GM18511 (cell line): ENCODE measurements around the gene HESX1.

Experiments
- ATAC-seq: cut with Tn5 transposase; IDR thresholded peaks from one replicate; pipeline ENCODE4 v1.9.1; 2021; ENCODE audit warnings: mild to moderate bottlenecking, moderate library complexity; ENCODE audit not compliant: unreplicated experiment

HESX1 gene

DNA sequence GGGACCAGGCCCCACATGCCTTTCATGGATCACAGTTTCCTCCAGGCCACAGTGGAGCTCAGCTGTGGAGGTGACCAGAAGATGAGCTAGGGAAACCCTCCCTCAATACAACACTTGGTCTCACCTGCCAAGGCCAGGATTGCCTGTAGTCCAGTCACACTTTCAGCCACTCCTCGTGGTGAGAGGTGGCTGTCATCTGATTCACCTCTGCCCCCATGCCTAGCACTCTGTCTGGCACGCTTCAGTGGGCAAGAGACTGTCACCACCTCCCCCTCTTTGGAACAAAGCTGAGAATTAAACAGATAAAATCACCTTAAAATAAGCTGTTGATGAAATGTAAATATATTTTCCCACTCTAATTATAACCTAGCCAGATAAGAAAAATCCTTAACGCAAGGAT, 30.7 kb downstream of the HESX1 start:
- no peak for ATAC-seq

DNA sequence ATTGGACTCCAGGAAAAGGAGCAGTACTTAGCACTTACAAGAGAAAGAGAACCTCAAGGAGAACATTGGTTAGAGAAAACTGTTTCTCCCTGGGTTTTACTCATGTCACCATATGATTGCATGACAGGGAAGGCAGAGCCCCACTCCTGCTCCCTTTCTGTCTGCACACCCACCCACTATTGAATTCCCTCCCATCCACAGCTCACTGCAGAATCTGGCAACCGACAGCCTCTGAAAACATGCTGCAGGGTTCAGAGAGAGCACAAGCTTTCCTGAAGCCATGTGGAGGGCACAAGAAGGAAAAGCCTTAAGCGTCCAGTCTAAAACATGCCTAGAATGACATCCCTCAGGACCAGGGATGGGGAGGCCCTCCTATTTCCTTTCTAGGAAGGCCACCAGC, 31.6 kb downstream of the HESX1 start:
- ATAC-seq: no peak

DNA sequence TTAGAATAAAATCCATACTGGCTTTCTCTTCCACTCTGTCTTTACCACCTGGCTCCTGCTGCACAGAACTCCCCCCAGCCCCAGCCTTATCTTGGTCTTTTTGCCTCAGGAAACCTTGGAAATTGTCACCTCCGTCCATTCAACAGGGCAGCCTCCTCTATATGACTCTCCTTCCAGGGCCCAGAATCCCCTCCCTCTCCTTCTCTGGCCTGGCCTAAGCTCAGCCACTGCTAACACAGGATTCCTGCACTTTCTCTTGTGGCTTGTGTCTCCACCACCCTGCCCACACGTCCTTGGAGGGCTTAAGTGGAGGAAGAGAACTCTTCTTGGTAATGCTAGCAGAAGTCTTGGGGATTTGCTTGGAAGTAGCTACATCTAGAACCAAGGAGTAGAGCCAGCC, 33.1 kb downstream of the HESX1 start:
- no peak for ATAC-seq

DNA sequence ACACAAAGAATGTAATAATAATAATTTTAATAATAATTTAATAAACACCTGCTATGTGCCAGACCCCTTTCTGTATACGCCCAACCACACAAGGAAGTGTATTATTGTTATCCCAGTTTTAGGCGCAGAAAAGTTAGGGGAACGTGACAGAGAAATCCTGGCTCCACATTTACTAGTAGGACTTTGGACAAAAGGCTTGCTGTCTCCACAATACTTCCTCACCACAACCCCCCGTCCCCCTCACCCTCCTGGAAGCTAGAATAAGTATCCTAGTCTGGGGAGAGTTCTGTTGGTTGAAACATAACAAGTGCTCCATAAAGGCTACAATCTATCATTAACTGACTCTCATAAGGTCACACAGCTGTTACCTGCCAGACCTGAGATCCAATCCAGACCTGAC, 34.1 kb downstream of the HESX1 start:
- no peak for ATAC-seq

DNA sequence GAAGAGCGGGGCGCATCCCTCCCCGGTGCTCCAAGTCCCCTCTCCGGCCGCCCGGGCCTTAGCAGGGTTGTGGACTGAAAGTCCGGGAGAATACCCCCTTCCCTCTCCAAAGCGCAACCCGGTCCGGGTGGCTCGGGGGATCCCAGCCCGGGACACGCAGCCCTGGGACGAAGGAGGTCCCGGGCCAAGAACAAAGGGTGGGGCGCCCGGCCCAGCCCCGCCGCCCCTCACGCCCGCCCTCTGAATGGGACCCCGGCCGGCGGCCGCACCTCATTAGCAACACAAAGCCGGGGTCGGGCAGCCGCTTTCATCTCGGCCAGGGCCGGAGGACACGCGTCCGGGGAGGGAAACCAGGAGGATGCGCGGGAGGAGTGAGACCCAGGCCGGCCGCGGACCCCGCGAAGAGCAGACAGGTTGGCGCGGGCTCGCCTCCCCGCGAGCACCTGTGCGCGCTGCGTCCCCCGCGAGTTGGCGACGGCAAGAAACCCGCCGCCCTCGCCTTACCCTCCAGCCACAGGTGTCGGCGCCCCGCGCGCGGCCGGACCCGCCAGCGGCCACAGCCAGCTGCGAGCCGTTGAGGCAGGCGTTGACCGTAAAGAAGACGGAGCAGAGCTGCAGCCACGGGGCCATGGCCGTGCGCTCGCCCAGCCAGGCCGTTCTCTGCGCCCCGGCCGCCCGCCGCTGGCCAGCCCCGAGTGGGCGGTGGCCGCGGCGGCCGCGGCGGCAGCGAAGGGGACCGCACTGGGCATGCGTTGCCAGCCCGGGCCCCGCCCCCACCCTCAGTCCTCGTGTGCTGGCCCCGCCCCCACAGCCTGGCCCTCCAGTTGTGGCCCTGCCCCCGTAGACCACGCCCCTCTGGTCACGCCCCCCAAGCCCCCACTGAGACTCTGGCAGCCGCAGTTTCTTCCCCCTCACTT, 34.9 kb downstream of the HESX1 start, which contains the start of gene IL17RD:
Gene IL17RD, minus strand, starts transcription at position 697 of the 917 bp plus-strand sequence. Its CDS starts 67 bp downstream, at position 630.
- ATAC-seq: no peak

DNA sequence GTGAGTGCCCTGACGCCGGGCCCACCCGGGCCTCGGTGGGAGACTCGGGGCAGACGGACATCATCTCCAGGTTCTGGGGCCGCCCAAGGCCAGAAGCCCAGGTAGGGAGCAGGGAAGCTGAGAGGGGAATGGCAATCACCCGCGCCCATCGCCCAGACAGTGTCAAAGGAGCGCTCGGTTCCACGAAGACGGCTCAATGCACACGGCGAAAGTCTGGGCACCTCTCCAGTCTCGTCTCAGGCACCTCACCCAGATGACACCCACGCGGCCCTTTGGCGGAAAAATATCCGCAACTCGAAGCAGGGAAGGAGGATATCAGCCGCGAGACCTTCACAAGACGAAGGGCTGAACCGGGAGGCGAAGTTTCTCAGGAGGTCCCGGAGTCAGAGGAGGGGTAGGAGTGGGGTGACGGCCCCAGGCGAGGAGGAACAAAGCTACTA, 35.5 kb downstream of the HESX1 start:
- no peak for ATAC-seq

DNA sequence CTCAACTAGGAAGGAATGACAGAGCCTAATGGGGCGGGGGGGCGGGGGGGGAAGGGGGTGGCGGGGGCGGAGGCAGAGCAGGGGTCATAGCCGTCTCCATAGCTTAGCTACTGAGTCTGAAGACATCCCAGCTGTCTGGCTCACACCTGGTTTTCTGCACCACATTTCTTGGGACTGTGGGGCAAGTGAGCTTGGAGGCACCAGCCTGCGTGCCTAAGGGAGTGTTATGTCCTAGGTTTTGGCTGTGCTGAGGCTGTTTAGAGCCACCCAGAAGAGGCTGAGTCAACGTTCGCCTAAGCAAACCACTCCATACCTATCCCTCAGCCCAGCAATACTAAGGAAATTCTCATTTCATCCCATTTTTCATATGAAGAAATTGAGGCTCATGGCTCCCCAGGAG, 36.0 kb downstream of the HESX1 start:
- ATAC-seq: no peak

DNA sequence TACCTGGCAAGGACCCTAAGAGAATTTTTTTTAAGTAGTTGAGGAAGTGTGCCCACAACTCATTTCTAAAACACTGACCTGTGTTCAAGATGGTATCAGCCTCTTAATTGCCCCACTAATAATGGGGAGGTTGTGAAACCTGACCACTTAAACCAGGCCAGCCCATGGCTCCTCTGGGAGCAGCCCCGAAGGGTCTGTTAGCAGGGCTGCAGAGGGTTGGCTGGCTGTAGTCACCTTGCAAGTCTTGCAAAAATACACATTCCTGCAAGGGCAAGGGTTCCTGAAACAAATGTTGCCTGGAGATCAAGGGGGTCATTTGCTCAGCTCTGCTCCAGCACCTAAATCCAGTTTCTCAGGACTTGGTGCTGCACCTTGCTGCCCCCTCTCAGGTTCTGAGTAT, 37.9 kb downstream of the HESX1 start:
- ATAC-seq: no peak

DNA sequence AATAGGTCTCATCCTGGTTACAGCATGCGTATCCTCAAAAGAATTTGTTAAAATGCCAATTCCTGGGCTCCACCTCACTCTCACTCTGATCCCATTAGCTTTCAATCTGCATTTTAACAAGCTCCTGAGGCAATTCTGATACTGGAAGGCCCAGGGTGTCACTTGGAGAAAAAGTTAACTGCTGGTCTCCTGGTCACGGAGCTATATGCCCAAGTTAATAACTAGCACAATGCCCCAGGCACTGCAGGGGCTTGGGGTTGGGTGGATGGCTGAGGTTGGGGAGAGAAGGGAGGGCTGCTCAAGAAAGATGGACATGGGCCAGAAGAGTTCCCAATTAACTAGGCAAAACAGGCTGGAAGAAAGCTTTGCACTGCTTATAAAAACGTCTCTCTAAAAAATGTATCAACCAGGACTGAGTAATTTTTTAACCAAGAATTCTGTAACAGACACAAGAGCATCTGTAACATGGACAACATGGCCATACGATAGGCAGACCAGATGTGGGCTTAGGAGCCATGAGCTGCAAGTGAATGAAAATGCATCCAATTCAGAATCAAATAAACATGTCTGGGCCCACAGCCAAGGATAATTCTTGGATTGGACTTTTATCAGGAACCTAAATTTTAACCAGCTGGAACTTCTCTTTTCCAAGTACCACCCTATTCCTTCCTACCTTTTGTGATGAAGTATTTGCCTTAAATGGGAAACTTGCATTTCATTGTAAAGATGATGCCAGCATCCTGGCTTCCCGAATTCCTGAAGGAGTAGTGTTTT, 38.8 kb downstream of the HESX1 start:
- ATAC-seq: no peak

DNA sequence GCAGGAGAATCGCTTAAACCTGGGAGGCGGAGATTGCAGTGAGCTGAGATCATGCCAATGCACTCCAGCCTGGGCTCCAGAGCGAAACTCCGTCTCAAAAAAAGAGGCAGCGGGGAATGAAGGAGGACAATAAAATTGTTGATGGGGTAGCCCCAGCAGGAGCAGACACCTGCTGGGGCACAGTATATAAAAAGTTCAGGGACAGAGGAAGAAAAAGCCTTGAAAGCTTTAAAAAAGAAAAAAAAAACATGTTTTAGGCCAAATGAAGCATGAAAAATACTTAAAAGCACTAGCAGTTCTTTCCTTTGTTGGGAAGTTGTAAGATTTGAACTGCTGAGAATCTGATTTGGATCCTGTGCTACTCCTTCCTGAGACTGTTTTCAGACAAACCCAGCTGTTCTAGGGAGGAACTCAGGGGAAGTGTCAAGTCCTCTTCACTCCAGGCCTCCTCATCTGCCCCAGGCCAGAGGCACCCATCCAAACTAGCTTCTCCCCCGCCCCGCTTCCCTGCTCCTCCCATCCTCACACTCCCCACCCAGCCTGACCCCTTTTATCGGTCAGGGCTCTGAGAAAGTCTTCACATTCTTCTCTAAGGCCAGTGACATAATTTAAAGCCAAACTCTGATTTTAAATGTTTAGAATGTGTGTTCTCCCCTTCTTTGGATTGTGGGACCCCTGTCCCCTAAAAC, 39.6 kb downstream of the HESX1 start:
- no peak for ATAC-seq

DNA sequence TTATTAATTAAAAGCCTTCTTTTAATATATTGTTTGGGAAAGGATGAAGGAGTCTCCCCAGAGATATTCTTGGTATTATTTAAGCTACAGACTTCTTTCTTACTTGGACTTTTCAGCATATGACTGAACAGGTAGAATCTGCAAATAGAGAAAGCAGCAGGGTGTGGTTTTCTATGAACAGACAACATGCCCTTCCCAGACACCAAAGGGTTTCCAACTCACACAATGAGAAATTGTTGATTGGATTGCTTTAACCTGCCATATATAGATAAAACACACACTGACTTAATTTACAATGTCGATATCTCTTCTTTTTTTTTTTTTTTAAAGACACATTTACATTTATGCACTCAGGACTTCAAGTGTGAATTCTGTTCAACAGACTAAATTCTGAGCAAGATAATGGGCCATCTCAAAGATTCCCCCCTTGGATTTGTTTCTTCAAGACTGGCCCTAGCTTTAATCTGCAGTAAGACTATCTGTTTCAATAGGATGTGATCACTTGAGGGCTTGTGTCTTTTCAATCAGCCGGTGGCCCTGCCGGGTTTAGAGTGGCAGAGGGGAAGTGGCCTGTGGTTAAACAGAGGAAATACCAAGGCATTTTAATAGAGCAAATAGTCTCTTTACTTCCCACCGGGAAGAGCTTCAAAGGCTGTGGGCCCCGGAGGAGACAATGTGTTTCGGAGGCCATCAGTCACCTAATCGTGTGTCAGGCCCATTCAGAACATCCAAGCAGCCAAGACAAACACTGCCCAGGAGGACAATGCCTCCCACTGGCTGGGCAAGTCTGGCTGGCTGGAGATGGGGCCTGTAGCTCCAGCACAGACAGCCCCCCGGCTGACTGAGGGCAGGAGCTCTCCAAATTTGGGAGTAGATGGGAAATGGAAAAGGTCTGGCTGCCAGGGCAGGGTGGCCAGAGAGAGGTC, 40.7 kb downstream of the HESX1 start:
- ATAC-seq: no peak

DNA sequence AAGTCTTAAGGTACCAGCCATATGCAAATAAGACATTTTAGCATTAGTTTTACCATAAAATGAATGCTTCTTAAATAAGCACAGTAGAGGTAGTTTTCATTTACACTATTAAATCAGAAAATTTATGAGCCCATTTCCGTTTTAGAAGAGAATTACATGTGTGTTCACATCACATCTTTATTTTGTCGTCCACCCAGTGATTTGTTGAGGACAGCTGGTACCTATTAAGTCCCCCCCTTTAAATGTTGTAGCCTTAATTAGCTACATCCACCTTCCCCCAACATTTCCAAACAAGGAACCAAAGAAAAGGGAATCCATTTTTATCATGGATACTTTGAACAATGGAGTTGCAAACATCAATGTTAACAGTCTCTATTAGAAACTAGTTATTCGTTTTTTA, 41.5 kb downstream of the HESX1 start:
- no peak for ATAC-seq

DNA sequence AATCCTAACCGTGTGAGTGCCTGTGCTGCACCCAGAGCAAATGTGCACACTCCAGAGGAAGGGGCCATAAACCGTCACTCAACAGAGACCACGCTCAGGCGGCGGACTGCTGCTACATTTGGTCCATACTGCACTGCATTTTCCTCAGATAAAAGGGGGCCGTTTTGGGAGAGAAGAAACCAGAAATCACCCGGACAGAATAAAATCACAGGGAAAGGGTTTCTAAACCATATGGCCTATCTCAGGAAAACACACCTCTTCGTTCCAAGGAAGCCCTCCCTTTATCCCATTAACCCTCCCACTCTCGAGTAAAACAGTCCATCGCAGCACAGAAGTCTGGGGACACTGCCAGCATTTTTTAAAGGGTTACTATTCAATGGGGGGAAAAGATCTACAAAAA, 42.2 kb downstream of the HESX1 start:
- ATAC-seq: no peak

DNA sequence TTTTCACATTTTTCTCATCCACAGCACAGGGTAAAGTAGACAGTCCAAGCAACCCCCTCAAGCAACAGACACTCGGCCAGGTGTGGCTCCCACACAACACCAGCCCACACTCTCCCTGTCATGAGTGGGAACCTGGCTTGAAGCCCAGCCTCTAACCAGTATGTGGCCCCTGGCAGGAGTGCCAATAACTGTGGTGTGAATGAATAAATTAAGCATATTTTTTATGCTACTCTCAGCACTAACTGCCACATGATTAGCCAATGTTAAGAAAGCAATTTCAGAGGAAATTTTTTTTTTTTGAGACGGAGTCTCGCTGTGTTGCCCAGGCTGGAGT, 44.5 kb downstream of the HESX1 start:
- ATAC-seq: no peak

DNA sequence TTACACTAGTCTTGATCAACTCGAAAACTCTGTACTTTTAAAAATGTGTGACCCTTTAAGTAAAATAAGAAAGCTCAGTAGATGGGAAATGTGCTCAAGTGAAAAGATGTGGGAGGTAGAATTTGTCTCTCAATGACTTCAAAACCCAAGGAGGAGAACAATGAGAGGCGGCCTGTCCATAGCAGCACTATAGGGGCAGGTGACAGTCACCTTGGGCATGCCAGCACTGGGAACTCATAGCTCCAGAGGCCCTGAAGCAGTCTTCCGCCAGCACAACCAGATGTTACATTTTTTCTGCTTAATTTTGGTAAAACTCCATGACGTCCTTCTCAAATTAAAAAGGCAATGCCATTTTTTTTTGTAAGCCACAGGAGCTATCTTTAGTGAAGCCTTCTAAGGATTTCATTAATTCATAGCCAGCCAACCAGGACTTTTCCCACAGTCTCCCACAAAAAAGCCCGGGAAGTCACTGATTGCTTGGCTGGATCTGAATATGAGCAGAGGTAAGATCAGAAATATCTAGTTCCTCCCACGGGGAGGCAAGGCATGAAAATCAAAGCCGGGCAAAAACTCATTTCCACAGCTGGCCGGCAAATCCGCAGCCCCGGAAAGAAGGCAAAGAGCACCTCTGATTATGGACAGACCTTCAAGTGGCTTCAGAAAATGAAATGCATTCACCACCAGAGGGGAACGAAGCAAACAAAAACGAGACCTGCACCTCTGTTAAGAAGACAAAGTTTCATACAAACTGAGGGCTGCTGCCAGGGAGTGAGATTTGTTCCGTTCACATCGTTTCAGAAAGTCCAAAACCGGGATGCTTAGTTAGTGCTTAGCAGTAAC, 45.1 kb downstream of the HESX1 start:
- no peak for ATAC-seq

DNA sequence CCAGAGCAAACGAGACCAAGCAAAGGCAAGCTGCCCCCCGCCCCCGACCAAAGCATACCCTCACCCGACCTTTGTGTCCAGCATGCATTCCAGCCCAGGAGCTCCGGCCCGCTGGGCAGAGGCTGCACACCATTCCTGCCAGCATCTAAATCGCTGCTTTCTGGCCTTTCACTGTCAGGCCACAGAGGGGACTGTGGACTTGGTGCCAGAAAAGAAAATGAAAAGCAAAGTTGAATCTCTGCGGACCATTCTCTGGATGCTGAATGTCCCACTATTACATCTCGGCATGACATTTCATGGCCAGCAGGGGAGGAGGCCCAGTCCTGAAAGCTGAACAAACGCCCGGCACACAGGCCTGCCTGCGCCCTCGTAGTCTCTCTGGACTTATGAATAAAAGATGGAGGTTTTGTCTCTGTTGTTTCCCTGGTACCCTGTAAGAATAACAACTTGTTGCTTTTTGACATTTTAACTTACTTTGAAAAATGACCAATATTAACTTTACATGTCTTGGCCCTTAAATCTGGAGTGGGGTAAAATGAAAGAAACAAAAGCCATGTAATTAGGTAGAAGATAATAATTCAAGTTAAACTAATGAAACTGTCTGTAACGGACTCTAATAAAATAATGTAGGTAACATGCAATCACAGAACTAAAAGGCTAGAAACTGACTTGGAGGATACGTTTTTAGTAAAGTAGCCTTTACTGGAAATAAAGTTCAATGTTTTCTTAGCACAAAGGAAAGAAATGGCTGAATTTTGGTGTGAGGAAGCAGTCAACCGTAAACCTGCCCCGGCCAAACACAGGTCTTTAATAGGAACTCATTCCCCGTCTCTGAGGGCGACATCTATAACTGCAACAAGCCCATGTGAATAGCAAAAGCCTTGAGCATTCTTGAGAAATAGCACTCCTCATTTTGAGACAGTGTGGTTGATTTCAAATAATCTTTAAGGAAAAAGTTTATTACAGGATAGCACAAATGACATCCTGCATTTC, 47.3 kb downstream of the HESX1 start:
- ATAC-seq: no peak

DNA sequence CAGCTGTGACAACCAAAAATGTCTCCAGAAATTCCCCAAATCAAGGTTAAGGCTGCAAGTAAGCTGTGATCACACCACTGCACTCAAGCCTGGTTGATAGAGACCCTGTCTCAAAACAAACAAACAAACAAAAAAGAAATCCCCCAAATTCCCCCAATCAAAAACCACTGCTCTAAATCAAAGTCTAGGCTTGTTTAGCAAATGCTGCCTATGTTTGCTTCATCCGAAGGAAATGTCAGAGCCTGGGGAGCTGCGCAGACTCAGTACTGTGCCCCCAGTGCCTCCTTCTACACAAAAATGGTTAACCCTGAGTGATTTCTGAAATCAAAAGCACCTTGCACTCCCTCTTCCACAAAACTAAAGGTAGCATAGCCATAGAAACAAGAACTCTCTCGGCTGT, 48.0 kb downstream of the HESX1 start:
- no peak for ATAC-seq

DNA sequence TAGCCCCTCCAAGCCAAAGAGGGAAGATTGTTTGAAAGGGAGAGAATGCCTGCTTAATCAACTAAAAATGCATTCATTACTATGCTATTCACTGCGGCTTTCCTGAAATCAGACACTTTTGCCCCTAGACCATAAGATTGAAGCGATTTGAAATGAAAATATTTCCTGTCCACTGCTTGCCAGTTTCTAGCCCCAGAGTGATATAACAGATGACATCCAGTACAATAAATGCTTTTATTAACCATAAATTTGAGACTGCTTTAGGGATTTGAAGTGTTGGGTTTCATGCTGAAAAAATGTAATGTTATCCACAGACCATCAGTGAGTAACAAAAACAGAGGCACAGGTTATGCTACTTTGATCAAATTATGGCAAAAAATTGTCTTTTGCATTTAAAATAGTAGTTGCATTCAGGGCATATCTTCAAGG, 48.7 kb downstream of the HESX1 start:
- ATAC-seq: no peak
